Astrocyte (in vitro differentiated cells and primary cell): ENCODE data around the gene FAM184B. TPM values are rescaled to one million over a fixed set of nuclear protein-coding genes. Genes with fewer than 3 reads are reported as not detected.

Experiments
- DNase-seq: peaks from one replicate; pipeline ENCODE4 v3.0.0-alpha.2; 2010; ENCODE audit warnings: low read depth
- FAIRE-seq: peaks from 2 replicates; lab custom pipeline; 2011; peaks lifted over from hg19 to GRCh38; lab: Jason Lieb, UNC
- H2AFZ ChIP-seq: 2 replicates; pipeline ENCODE4 v1.6.0; 2012; ENCODE audit warnings: low read depth, low read length, inconsistent platforms
- H3K27ac ChIP-seq: 2 replicates; pipeline ENCODE4 v1.5.1; 2011; ENCODE audit warnings: low read depth, low read length, inconsistent platforms
- H3K27me3 ChIP-seq: 2 replicates; pipeline ENCODE4 v1.6.0; 2011; ENCODE audit warnings: low read length, inconsistent platforms; ENCODE audit not compliant: insufficient read depth
- H3K36me3 ChIP-seq: 2 replicates; pipeline ENCODE4 v1.5.1; 2011; ENCODE audit warnings: low read length, inconsistent platforms; ENCODE audit not compliant: insufficient read depth
- H3K4me1 ChIP-seq: 2 replicates; pipeline ENCODE4 v1.5.1; 2011; ENCODE audit warnings: low read length, inconsistent platforms; ENCODE audit not compliant: insufficient read depth
- H3K4me2 ChIP-seq: 2 replicates; pipeline ENCODE4 v1.6.0; 2012; ENCODE audit warnings: low read length, inconsistent platforms
- H3K4me3 ChIP-seq: 2 replicates; pipeline ENCODE4 v1.5.1; 2011; ENCODE audit warnings: low read depth, mild to moderate bottlenecking, low read length, inconsistent platforms; ENCODE audit not compliant: insufficient read depth
- H3K79me2 ChIP-seq: 2 replicates; pipeline ENCODE4 v1.6.0; 2012; ENCODE audit warnings: mild to moderate bottlenecking, low read length, inconsistent platforms; ENCODE audit not compliant: insufficient read depth
- H3K9ac ChIP-seq: 2 replicates; pipeline ENCODE4 v1.6.0; 2012; ENCODE audit warnings: mild to moderate bottlenecking, low read length, inconsistent platforms
- H3K9me3 ChIP-seq: 2 replicates; pipeline ENCODE4 v1.5.1; 2012; ENCODE audit warnings: low read depth, mild to moderate bottlenecking, low read length, inconsistent platforms; ENCODE audit not compliant: insufficient read depth
- H4K20me1 ChIP-seq: 2 replicates; pipeline ENCODE4 v1.6.0; 2012; ENCODE audit warnings: low read length, inconsistent platforms; ENCODE audit not compliant: insufficient read depth
- H3K27ac Mint-ChIP-seq: one replicate; pipeline ENCODE4 v1.8.0; 2021; ENCODE audit warnings: mild to moderate bottlenecking, mixed read lengths; ENCODE audit not compliant: unreplicated experiment
- H3K27me3 Mint-ChIP-seq: one replicate; pipeline ENCODE4 v1.8.0; 2021; ENCODE audit warnings: low read depth, mixed read lengths; ENCODE audit not compliant: unreplicated experiment
- H3K36me3 Mint-ChIP-seq: one replicate; pipeline ENCODE4 v1.8.0; 2021; ENCODE audit warnings: low read depth, mixed read lengths; ENCODE audit not compliant: unreplicated experiment
- H3K4me1 Mint-ChIP-seq: one replicate; pipeline ENCODE4 v1.8.0; 2021; ENCODE audit warnings: low read depth, mixed read lengths; ENCODE audit not compliant: unreplicated experiment
- H3K4me3 Mint-ChIP-seq: one replicate; pipeline ENCODE4 v1.8.0; 2021; ENCODE audit warnings: mild to moderate bottlenecking, moderate library complexity, mixed read lengths; ENCODE audit not compliant: unreplicated experiment
- H3K9me3 Mint-ChIP-seq: one replicate; pipeline ENCODE4 v1.8.0; 2021; ENCODE audit warnings: mild to moderate bottlenecking, mixed read lengths; ENCODE audit not compliant: unreplicated experiment
- EZH2 ChIP-seq: IDR thresholded peaks from 2 replicates; pipeline ENCODE4 v1.6.1; 2012; ENCODE audit warnings: mild to moderate bottlenecking, low read length, inconsistent platforms; ENCODE audit not compliant: insufficient read depth
- total RNA-seq: library from RNA; stranded (reverse); gene quantifications from 2 replicates; pipeline ENCODE4 v1.2.1, GENCODE V29; 2021
- TF ChIP-seq, protein P1 (sequence below): IDR thresholded peaks from 2 replicates; pipeline ENCODE4 v1.5.1; 2011; ENCODE audit warnings: low read depth, mild to moderate bottlenecking, inconsistent platforms, low read length, moderate library complexity; ENCODE audit not compliant: insufficient read depth

Gene FAM184B
- total RNA-seq, 1 donor from 2014 or later = 0.54 TPM

DNA sequence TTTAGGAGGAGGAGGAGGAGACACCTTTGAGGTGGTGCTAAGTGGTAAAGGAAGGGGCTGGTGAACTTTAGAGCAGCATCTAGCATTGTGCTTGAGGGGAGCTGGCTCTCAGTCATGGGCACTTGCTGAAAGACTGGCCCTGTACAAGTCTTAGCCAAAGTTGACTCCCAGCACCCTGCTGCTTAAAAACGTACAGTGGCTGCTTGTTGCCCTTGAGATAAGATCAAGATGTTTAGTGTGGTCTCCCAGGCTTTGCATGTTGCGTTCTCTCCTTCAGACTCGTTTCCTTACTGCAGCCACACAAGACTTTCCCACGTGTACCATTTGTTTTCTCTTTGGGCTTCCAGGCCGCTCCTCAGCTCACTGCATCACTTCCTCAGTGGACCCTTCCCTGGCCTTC is 165.1 kb downstream of the FAM184B start:
- no peaks in the 10 kb centered on the region for H3K9me3 ChIP-seq
- peaks cover 3% of the 10 kb centered on the region for H3K36me3 Mint-ChIP-seq
- no peak for TF ChIP-seq EZH2
- TF ChIP-seq, protein P1, sequence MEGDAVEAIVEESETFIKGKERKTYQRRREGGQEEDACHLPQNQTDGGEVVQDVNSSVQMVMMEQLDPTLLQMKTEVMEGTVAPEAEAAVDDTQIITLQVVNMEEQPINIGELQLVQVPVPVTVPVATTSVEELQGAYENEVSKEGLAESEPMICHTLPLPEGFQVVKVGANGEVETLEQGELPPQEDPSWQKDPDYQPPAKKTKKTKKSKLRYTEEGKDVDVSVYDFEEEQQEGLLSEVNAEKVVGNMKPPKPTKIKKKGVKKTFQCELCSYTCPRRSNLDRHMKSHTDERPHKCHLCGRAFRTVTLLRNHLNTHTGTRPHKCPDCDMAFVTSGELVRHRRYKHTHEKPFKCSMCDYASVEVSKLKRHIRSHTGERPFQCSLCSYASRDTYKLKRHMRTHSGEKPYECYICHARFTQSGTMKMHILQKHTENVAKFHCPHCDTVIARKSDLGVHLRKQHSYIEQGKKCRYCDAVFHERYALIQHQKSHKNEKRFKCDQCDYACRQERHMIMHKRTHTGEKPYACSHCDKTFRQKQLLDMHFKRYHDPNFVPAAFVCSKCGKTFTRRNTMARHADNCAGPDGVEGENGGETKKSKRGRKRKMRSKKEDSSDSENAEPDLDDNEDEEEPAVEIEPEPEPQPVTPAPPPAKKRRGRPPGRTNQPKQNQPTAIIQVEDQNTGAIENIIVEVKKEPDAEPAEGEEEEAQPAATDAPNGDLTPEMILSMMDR = no peak
- H3K4me2 ChIP-seq = peak overlapping the region; percentile 97
- H3K9me3 Mint-ChIP-seq = no peaks in the 10 kb centered on the region
- peaks cover 18% of the 10 kb centered on the region for H3K4me1 ChIP-seq
- H3K27ac ChIP-seq = no peak overlapping the region
- H3K27ac Mint-ChIP-seq = peak overlapping the region; percentile 55
- no peak overlapping the region for H3K4me3 ChIP-seq
- H3K4me1 Mint-ChIP-seq = peaks cover 28% of the 10 kb centered on the region
- peaks cover 65% of the 10 kb centered on the region for H3K79me2 ChIP-seq
- H3K4me3 Mint-ChIP-seq = peak overlapping the region; percentile 80
- DNase-seq (no peak), FAIRE-seq (no peak)
- no peaks in the 10 kb centered on the region for H3K27me3 ChIP-seq
- no peak overlapping the region for H2AFZ ChIP-seq
- no peaks in the 10 kb centered on the region for H3K27me3 Mint-ChIP-seq
- H3K9ac ChIP-seq = no peak overlapping the region
- peaks cover 51% of the 10 kb centered on the region for H4K20me1 ChIP-seq
- H3K36me3 ChIP-seq = peaks cover 8% of the 10 kb centered on the region

DNA sequence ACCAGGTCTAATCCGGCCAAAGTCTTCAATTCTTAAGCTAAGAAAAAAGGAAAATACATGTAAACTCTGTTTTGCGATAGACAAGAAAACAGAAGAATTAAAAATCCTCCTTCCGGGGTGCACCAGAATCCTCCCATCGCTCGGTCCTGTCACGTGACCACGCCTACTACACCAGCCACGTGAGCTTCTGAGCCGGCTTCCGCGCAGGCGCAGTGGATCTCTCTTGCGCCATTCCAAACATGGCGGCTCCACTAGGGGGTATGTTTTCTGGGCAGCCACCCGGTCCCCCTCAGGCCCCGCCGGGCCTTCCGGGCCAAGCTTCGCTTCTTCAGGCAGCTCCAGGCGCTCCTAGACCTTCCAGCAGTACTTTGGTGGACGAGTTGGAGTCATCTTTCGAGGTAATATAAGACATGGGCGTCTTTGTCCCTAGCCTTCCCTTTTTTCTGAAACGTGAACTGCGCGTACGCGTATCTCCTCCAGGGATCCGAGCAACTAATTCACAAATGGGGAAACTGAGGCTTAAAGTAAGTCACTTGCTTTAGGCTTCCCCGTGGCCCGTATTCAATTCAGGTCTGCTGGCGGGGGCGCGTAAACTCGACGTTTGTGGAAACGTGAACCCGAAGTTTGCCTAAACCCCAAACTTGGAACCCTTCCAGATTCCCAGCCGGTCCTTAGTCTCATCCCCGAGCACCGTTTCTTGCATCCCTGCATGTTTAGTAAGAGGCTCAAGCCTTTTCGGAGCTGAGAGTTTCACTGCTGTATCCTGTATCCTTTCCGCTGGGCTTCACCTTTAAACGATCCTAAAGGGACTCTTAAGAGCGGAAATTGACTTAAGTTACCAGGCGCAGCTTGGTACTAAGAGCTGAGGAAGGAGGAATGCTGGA is 166.8 kb downstream of the FAM184B start, which contains the start of gene MED28:
Gene MED28 (plus strand): TSS at position 226 of the 884 bp plus-strand sequence. CDS start 14 bp downstream, at position 240.
- H3K9me3 Mint-ChIP-seq = no peaks in the 10 kb centered on the region
- peak within 1 kb of the TSS; percentile 97 for H3K4me3 Mint-ChIP-seq
- H3K36me3 Mint-ChIP-seq = peaks cover 3% of the 10 kb centered on the region
- Histone ChIP-seq H3K27ac (peak within 1 kb of the TSS; percentile 95), H4K20me1 (peaks cover 41% of the 10 kb centered on the region), H3K79me2 (peaks cover 52% of the 10 kb centered on the region), H3K36me3 (no peaks in the 10 kb centered on the region), H3K9ac (peak within 1 kb of the TSS; percentile 98), H3K4me2 (peak within 1 kb of the TSS; percentile 97), H2AFZ (peak within 1 kb of the TSS; percentile 90), H3K4me1 (peaks cover 18% of the 10 kb centered on the region), H3K9me3 (no peaks in the 10 kb centered on the region), H3K27me3 (no peaks in the 10 kb centered on the region), H3K4me3 (peak within 1 kb of the TSS; percentile 99)
- H3K4me1 Mint-ChIP-seq = peaks cover 28% of the 10 kb centered on the region
- H3K27ac Mint-ChIP-seq = peak within 1 kb of the TSS; percentile 96
- no peaks in the 10 kb centered on the region for H3K27me3 Mint-ChIP-seq
- DNase-seq = peak; percentile 84
- no peak for FAIRE-seq
- no peak for TF ChIP-seq EZH2
- TF ChIP-seq, protein P1 = no peak
